K562 (cell line): ENCODE measurements around the gene MDK. TPM values are rescaled to one million over a fixed set of nuclear protein-coding genes. Genes with fewer than 3 reads are reported as not detected.
A peak's percentile ranks its signal among the peaks of the same experiment; 100 is the strongest.

Source experiments
- ESRRA ChIP-seq: fragments of 450-650 bp; IDR thresholded peaks from 2 replicates; pipeline ENCODE4 v1.6.1; 2014; ENCODE audit warnings: low read depth, mild to moderate bottlenecking, moderate library complexity, borderline replicate concordance
- HMG20B ChIP-seq: fragments of 250-450 bp; sonication (Bioruptor Pico); IDR thresholded peaks from 2 replicates; pipeline ENCODE4 v1.5.0; 2021; ENCODE audit warnings: mild to moderate bottlenecking
- MIER1 ChIP-seq: fragments of 450-650 bp; IDR thresholded peaks from 2 replicates; pipeline ENCODE4 v1.6.1; 2016; ENCODE audit warnings: antibody characterized with exemption, mild to moderate bottlenecking, low read depth
- POLR2A ChIP-seq: fragments of 450-650 bp; conservative IDR thresholded peaks from 2 replicates; pipeline ENCODE4 v1.6.1; 2016
- PRPF4 ChIP-seq: fragments of 200-400 bp; formaldehyde crosslinking; IDR thresholded peaks from one replicate; pipeline ENCODE4 v1.6.1; 2017; ENCODE audit warnings: low read length, low read depth, mild to moderate bottlenecking; ENCODE audit not compliant: insufficient read depth, poor library complexity, severe bottlenecking
- SUPT5H ChIP-seq: fragments of 450-650 bp; IDR thresholded peaks from 2 replicates; pipeline ENCODE4 v1.6.1; 2016
- ZNF134 ChIP-seq: fragments of 250-450 bp; sonication (Bioruptor Pico); conservative IDR thresholded peaks from 2 replicates; pipeline ENCODE4 v1.4.0; 2020
- polyA plus RNA-seq, 8 experiments: library from polyadenylated mRNA; depleted of rRNA in 4 of 8; stranded (reverse) in 5 of 8; unstranded in 3 of 8; fragments of >200 nt; fragmentation: Nextera tagmentation in 2 of 8; fragmentation: Illumina TruSeq in 1 of 8; extraction: Ambion mirVana in 2 of 8; extraction: Trizol in 1 of 8; gene quantifications; 2 replicates each; pipeline versions ENCODE4 v1.2.1 to v1.2.3, GENCODE V29; 2011 to 2014; ENCODE audit warnings: inconsistent platforms in 1 of 8, missing spikeins in 1 of 8
- total RNA-seq, 7 experiments: library from RNA; depleted of rRNA in 6 of 7; stranded (reverse); fragments of >200 nt in 6 of 7; fragmentation: Illumina TruSeq in 2 of 7; extraction: Trizol in 2 of 7; gene quantifications; 2 replicates each; pipeline versions ENCODE4 v1.2.1 to v1.2.3, GENCODE V29; 2011 to 2021; ENCODE audit warnings: low replicate concordance in 1 of 7
- TF ChIP-seq, protein P1 (sequence below): fragments of 450-650 bp; IDR thresholded peaks from 2 replicates; pipeline ENCODE4 v1.7.0; 2016; ENCODE audit warnings: borderline replicate concordance
- TF ChIP-seq, protein P2 (sequence below): fragments of 250-450 bp; sonication (Bioruptor Pico); IDR thresholded peaks from 2 replicates; pipeline ENCODE4 v1.4.0; 2020
- TF ChIP-seq, protein P3 (sequence below): fragments of 250-450 bp; sonication (Bioruptor Pico); IDR thresholded peaks from 2 replicates; pipeline ENCODE4 v1.8.0; 2022; ENCODE audit warnings: moderate library complexity, mild to moderate bottlenecking, inconsistent platforms
- TF ChIP-seq, protein P4 (sequence below), 2 experiments: IDR thresholded peaks; 2 replicates each; pipeline ENCODE4 v1.6.1; 2012; ENCODE audit warnings: improper control_type of control experiment in 2 of 2, low read depth in 2 of 2, low read length in 2 of 2, borderline replicate concordance in 1 of 2
- TF ChIP-seq, protein P5 (sequence below): fragments of 200-800 bp; sonication (Bioruptor generic); IDR thresholded peaks from 2 replicates; pipeline ENCODE4 v1.6.1; 2017; ENCODE audit warnings: missing genetic modification characterization, missing compliant biosample characterization
- TF ChIP-seq, protein P6 (sequence below): fragments of 450-650 bp; IDR thresholded peaks from 2 replicates; pipeline ENCODE4 v1.6.1; 2017; ENCODE audit warnings: antibody characterized with exemption, mild to moderate bottlenecking

Gene MDK
- total and polyA plus RNA-seq, 9 of the 15 experiments (the other 6 are each of a cell fraction or from before 2014, with no cell fraction given) = 20.7 to 700 (median 350) TPM

DNA sequence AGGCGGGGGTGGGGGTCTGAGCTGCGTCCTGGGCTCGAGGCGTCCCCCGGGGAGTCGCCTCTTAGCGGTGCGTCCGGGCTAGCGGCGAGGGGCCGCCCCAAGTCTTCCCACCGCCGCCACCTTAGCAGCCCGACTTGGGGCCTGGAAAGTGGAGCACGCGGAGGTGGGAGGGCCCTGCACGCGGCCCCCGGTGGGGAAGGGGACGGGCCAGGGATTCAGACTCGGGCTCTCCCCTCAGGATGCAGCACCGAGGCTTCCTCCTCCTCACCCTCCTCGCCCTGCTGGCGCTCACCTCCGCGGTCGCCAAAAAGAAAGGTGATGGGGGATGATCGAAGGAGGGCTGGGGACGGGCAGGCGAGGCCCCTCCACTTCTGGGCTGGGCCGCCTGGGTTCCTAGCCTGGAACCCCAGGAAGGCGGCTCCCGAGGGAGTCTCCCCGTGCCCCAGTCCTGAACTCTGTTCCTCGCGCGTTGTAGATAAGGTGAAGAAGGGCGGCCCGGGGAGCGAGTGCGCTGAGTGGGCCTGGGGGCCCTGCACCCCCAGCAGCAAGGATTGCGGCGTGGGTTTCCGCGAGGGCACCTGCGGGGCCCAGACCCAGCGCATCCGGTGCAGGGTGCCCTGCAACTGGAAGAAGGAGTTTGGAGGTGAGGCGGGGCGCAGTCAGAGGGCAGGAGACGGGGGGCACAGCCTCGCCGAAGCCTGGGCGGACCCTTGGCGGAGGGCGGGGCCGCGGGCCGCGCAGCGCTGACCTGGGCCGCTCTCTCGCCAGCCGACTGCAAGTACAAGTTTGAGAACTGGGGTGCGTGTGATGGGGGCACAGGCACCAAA, 563 bp downstream of the MDK start (continued):
- 0 out of 2 replicates have a peak, but pooled peaks have one; percentile 52 for TF ChIP-seq MIER1
- TF ChIP-seq, protein P1, sequence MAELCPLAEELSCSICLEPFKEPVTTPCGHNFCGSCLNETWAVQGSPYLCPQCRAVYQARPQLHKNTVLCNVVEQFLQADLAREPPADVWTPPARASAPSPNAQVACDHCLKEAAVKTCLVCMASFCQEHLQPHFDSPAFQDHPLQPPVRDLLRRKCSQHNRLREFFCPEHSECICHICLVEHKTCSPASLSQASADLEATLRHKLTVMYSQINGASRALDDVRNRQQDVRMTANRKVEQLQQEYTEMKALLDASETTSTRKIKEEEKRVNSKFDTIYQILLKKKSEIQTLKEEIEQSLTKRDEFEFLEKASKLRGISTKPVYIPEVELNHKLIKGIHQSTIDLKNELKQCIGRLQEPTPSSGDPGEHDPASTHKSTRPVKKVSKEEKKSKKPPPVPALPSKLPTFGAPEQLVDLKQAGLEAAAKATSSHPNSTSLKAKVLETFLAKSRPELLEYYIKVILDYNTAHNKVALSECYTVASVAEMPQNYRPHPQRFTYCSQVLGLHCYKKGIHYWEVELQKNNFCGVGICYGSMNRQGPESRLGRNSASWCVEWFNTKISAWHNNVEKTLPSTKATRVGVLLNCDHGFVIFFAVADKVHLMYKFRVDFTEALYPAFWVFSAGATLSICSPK = no peak
- TF ChIP-seq, protein P2, sequence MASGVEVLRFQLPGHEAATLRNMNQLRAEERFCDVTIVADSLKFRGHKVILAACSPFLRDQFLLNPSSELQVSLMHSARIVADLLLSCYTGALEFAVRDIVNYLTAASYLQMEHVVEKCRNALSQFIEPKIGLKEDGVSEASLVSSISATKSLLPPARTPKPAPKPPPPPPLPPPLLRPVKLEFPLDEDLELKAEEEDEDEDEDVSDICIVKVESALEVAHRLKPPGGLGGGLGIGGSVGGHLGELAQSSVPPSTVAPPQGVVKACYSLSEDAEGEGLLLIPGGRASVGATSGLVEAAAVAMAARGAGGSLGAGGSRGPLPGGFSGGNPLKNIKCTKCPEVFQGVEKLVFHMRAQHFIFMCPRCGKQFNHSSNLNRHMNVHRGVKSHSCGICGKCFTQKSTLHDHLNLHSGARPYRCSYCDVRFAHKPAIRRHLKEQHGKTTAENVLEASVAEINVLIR (CRISPR knock-in tag) = no peak
- TF ChIP-seq, protein P3, sequence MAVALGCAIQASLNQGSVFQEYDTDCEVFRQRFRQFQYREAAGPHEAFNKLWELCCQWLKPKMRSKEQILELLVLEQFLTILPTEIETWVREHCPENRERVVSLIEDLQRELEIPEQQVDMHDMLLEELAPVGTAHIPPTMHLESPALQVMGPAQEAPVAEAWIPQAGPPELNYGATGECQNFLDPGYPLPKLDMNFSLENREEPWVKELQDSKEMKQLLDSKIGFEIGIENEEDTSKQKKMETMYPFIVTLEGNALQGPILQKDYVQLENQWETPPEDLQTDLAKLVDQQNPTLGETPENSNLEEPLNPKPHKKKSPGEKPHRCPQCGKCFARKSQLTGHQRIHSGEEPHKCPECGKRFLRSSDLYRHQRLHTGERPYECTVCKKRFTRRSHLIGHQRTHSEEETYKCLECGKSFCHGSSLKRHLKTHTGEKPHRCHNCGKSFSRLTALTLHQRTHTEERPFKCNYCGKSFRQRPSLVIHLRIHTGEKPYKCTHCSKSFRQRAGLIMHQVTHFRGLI (CRISPR knock-in tag) = no peak
- TF ChIP-seq SUPT5H = peak; percentile 49; the same call in 1 of the 2 replicates
- TF ChIP-seq, protein P4, sequence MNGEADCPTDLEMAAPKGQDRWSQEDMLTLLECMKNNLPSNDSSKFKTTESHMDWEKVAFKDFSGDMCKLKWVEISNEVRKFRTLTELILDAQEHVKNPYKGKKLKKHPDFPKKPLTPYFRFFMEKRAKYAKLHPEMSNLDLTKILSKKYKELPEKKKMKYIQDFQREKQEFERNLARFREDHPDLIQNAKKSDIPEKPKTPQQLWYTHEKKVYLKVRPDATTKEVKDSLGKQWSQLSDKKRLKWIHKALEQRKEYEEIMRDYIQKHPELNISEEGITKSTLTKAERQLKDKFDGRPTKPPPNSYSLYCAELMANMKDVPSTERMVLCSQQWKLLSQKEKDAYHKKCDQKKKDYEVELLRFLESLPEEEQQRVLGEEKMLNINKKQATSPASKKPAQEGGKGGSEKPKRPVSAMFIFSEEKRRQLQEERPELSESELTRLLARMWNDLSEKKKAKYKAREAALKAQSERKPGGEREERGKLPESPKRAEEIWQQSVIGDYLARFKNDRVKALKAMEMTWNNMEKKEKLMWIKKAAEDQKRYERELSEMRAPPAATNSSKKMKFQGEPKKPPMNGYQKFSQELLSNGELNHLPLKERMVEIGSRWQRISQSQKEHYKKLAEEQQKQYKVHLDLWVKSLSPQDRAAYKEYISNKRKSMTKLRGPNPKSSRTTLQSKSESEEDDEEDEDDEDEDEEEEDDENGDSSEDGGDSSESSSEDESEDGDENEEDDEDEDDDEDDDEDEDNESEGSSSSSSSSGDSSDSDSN (IDR thresholded peaks at IDR 0.05; ENCODE audit: borderline replicate concordance in 1 of 2, low read depth in 2 of 2, low read length in 2 of 2) = 0 out of 4 replicates have a peak, but pooled peaks have one; percentile 31 to 38
- peak; percentile 51 for TF ChIP-seq POLR2A
- no peak for TF ChIP-seq ZNF134 (CRISPR knock-in tag)
- TF ChIP-seq, protein P5, sequence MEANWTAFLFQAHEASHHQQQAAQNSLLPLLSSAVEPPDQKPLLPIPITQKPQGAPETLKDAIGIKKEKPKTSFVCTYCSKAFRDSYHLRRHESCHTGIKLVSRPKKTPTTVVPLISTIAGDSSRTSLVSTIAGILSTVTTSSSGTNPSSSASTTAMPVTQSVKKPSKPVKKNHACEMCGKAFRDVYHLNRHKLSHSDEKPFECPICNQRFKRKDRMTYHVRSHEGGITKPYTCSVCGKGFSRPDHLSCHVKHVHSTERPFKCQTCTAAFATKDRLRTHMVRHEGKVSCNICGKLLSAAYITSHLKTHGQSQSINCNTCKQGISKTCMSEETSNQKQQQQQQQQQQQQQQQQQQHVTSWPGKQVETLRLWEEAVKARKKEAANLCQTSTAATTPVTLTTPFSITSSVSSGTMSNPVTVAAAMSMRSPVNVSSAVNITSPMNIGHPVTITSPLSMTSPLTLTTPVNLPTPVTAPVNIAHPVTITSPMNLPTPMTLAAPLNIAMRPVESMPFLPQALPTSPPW (CRISPR knock-in tag) = 0 out of 2 replicates have a peak, but pooled peaks have one; percentile 9
- no peak for TF ChIP-seq PRPF4
- TF ChIP-seq ESRRA = no peak
- TF ChIP-seq, protein P6, sequence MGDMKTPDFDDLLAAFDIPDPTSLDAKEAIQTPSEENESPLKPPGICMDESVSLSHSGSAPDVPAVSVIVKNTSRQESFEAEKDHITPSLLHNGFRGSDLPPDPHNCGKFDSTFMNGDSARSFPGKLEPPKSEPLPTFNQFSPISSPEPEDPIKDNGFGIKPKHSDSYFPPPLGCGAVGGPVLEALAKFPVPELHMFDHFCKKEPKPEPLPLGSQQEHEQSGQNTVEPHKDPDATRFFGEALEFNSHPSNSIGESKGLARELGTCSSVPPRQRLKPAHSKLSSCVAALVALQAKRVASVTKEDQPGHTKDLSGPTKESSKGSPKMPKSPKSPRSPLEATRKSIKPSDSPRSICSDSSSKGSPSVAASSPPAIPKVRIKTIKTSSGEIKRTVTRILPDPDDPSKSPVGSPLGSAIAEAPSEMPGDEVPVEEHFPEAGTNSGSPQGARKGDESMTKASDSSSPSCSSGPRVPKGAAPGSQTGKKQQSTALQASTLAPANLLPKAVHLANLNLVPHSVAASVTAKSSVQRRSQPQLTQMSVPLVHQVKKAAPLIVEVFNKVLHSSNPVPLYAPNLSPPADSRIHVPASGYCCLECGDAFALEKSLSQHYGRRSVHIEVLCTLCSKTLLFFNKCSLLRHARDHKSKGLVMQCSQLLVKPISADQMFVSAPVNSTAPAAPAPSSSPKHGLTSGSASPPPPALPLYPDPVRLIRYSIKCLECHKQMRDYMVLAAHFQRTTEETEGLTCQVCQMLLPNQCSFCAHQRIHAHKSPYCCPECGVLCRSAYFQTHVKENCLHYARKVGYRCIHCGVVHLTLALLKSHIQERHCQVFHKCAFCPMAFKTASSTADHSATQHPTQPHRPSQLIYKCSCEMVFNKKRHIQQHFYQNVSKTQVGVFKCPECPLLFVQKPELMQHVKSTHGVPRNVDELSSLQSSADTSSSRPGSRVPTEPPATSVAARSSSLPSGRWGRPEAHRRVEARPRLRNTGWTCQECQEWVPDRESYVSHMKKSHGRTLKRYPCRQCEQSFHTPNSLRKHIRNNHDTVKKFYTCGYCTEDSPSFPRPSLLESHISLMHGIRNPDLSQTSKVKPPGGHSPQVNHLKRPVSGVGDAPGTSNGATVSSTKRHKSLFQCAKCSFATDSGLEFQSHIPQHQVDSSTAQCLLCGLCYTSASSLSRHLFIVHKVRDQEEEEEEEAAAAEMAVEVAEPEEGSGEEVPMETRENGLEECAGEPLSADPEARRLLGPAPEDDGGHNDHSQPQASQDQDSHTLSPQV = 0 out of 2 replicates have a peak, but pooled peaks have one; percentile 38
- no peak for TF ChIP-seq HMG20B (CRISPR knock-in tag)
